Activated CD4-positive, alpha-beta T cell treated with anti-CD3 and anti-CD28 coated beads for 36 hours (primary cell): ENCODE measurements around the gene CTNNA2. TPM values are rescaled to one million over a fixed set of nuclear protein-coding genes. Genes with fewer than 3 reads are reported as not detected.

Experiments
- ATAC-seq: fragments of 200-7000 bp; cut with Tn5 transposase; one replicate; pipeline ENCODE4 v1.10.0; 2021; ENCODE audit warnings: mild to moderate bottlenecking, moderate library complexity
- CTCF ChIA-PET: fragments of 350-600 bp; sonication (Branson Sonifier 250); formaldehyde crosslinking; loops from one replicate; lab custom pipeline; 2021; ENCODE audit warnings: antibody characterized with exemption; lab: Charles Lee
- POLR2A ChIA-PET: fragments of 350-600 bp; sonication (Branson Sonifier 250); formaldehyde crosslinking; loops from one replicate; lab custom pipeline; 2021; ENCODE audit warnings: antibody characterized with exemption, inconsistent platforms; lab: Charles Lee
- DNase-seq: peaks from one replicate; pipeline ENCODE4 v3.0.0-alpha.2; 2020
- H3K27ac Mint-ChIP-seq: one replicate; pipeline ENCODE4 v1.8.0; 2021; ENCODE audit warnings: mixed read lengths
- H3K27me3 Mint-ChIP-seq: one replicate; pipeline ENCODE4 v1.8.0; 2021; ENCODE audit warnings: mixed read lengths
- H3K36me3 Mint-ChIP-seq: one replicate; pipeline ENCODE4 v1.8.0; 2021; ENCODE audit warnings: low read depth, mixed read lengths
- H3K4me1 Mint-ChIP-seq: one replicate; pipeline ENCODE4 v1.8.0; 2021; ENCODE audit warnings: mixed read lengths
- H3K4me3 Mint-ChIP-seq: one replicate; pipeline ENCODE4 v1.8.0; 2021; ENCODE audit warnings: mild to moderate bottlenecking, moderate library complexity, mixed read lengths
- H3K9me3 Mint-ChIP-seq: one replicate; pipeline ENCODE4 v1.8.0; 2021; ENCODE audit warnings: low read depth, mixed read lengths
- intact Hi-C, 2 experiments: fragments of 100-400 bp; cut with DNase I in 1 of 2; cut with micrococcal nuclease in 1 of 2; formaldehyde crosslinking; loops; one replicate each; pipeline versions ENCODE4 v1.14.2 to v1.15.1; 2022 to 2024; cut with DNase I, micrococcal nuclease
- total RNA-seq, 2 experiments: library from RNA; stranded (reverse); gene quantifications; one replicate each; pipeline ENCODE4 v1.2.3, GENCODE V29; 2021

CTNNA2 gene
- total RNA-seq, 2 experiments from 2014 or later: not detected

- H3K9me3 Mint-ChIP-seq: peaks cover 3% of the 10 kb centered on the region
- CTCF ChIA-PET: interaction anchor here (0.6 kb wide), 1 partner anchor 94 kb away, joined by 3 read pairs; no protein-coding TSS in a partner anchor
Measured at GRCh38 chr2:80246534-80246933, 733.7 kb downstream of the CTNNA2 start.

DNA sequence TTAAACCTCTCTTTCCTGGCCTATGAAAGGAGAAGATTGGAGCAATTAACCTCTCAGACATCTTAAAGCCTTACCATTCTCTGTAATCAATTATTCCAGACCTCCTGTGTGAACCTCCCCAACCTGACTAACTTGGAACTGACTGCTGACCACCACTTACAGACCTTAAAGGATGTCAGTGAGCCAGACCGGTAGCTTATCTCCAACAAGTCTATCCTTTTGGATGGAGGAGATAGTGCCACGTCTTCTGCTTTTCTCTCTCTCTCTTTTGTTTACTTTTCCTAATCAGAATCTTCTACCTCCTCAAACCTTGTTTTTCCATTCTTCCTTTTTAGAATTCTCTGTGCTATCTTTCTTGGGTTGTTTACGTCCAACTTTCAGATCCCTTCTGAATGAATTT, 734.5 kb downstream of the CTNNA2 start:
- no peaks in the 10 kb centered on the region for H3K36me3 Mint-ChIP-seq
- peaks cover 3% of the 10 kb centered on the region for H3K4me1 Mint-ChIP-seq
- intact Hi-C loops: no loop called here
- no peak for DNase-seq
- no peak overlapping the region for H3K4me3 Mint-ChIP-seq
- no peak overlapping the region for H3K27ac Mint-ChIP-seq
- POLR2A ChIA-PET: no interaction called here
- no peaks in the 10 kb centered on the region for H3K27me3 Mint-ChIP-seq
- peaks cover 3% of the 10 kb centered on the region for H3K9me3 Mint-ChIP-seq
- CTCF ChIA-PET: no interaction called here
- no peak for ATAC-seq

More at GRCh38 chr2:80246534-80246933, 733.7 kb downstream of the CTNNA2 start:
- H3K27me3 Mint-ChIP-seq: no peaks in the 10 kb centered on the region
- POLR2A ChIA-PET: interaction anchor here (0.6 kb wide), 1 partner anchor 845 kb away, joined by 3 read pairs; no protein-coding TSS in a partner anchor
- intact Hi-C loops: no loop called here
- no peak overlapping the region for H3K4me3 Mint-ChIP-seq
- H3K4me1 Mint-ChIP-seq: peaks cover 3% of the 10 kb centered on the region
- H3K27ac Mint-ChIP-seq: no peak overlapping the region
- H3K36me3 Mint-ChIP-seq: no peaks in the 10 kb centered on the region
- ATAC-seq: no peak
- DNase-seq: no peak

- ChIA-PET POLR2A (no interaction called here), CTCF (no interaction called here)
- DNase-seq (no peak), ATAC-seq (no peak)
- H3K27ac Mint-ChIP-seq: no peak overlapping the region
- H3K9me3 Mint-ChIP-seq: peaks cover 3% of the 10 kb centered on the region
- no peaks in the 10 kb centered on the region for H3K36me3 Mint-ChIP-seq
- intact Hi-C loops: no loop called here
- no peak overlapping the region for H3K4me3 Mint-ChIP-seq
- no peaks in the 10 kb centered on the region for H3K27me3 Mint-ChIP-seq
- peaks cover 3% of the 10 kb centered on the region for H3K4me1 Mint-ChIP-seq
Measured at GRCh38 chr2:80248146-80248545, 735.3 kb downstream of the CTNNA2 start.

DNA sequence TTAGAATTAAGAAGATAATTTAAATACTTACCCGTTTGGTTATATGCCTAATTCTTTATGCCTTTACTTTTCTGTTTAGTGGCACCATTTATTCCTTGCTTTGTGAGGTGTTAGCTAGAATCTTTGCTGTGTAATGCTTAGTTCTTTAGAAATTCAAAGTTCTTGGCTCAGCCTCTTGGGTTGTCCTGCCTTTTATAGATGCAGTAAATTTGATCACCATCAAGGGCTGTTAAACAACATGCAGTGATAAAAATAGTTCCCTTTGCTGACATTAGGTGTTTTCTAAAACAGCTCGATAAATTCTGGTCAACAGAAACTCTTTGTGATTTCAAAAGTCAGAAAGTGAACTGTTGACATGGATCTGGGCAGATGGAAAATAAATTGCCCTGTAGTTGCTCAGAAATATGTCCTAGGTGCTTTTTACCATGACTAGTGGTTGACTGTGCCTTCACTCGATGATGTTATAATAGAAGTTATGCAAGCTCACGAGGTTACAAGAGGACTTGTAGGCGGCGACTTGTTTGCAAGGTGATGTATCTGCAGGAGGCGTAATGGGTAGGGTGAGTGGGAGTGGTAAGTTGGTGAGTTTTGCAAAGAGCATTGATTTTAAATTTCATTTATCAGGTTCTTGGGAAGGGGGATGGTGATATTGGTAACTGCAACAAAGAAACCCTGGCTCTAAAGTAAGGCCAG, 739.6 kb downstream of the CTNNA2 start:
- no peaks in the 10 kb centered on the region for H3K36me3 Mint-ChIP-seq
- ChIA-PET POLR2A (no interaction called here), CTCF (no interaction called here)
- H3K27me3 Mint-ChIP-seq: no peaks in the 10 kb centered on the region
- DNase-seq (no peak), ATAC-seq (no peak)
- no peak overlapping the region for H3K4me3 Mint-ChIP-seq
- H3K27ac Mint-ChIP-seq: no peak overlapping the region
- H3K4me1 Mint-ChIP-seq: no peaks in the 10 kb centered on the region
- H3K9me3 Mint-ChIP-seq: peaks cover 3% of the 10 kb centered on the region
- intact Hi-C loops: no loop called here

- H3K27me3 Mint-ChIP-seq: no peaks in the 10 kb centered on the region
- no peaks in the 10 kb centered on the region for H3K9me3 Mint-ChIP-seq
- H3K36me3 Mint-ChIP-seq: no peaks in the 10 kb centered on the region
- no peak for DNase-seq
- ATAC-seq: no peak
- CTCF ChIA-PET: no interaction called here
- POLR2A ChIA-PET: no interaction called here
- intact Hi-C loops: no loop called here
- no peaks in the 10 kb centered on the region for H3K4me1 Mint-ChIP-seq
- no peak overlapping the region for H3K27ac Mint-ChIP-seq
- no peak overlapping the region for H3K4me3 Mint-ChIP-seq
Measured at GRCh38 chr2:80255918-80256781, 743.3 kb downstream of the CTNNA2 start.

GRCh38 chr2:80256782-80257167, 743.9 kb downstream of the CTNNA2 start:
- H3K4me3 Mint-ChIP-seq: no peak overlapping the region
- POLR2A ChIA-PET: no interaction called here
- intact Hi-C loops: no loop called here
- H3K9me3 Mint-ChIP-seq: no peaks in the 10 kb centered on the region
- no peaks in the 10 kb centered on the region for H3K36me3 Mint-ChIP-seq
- CTCF ChIA-PET: no interaction called here
- no peaks in the 10 kb centered on the region for H3K27me3 Mint-ChIP-seq
- H3K4me1 Mint-ChIP-seq: no peaks in the 10 kb centered on the region
- ATAC-seq: no peak
- no peak overlapping the region for H3K27ac Mint-ChIP-seq
- DNase-seq: no peak

DNA sequence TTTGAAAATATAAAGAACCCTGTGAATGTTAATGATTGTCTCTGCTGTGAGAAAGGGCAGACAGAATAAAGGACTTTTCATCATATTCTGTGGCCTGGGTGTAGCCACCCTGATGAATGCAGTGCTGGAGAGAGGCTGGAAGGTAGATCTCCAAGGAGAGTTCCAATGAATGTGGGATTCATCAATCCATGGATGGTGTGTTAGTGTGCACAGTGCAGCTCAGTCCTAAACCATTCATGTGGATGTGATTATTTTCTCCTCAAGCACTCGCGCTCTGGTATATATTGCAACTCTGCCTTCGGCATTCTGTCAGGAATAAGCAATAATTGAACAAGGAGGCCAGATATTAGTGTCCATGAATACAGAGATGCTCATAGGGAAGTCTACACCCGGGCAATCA, 744.6 kb downstream of the CTNNA2 start:
- Mint-ChIP-seq H3K27ac (no peak overlapping the region), H3K27me3 (no peaks in the 10 kb centered on the region), H3K36me3 (no peaks in the 10 kb centered on the region), H3K9me3 (no peaks in the 10 kb centered on the region), H3K4me3 (no peak overlapping the region), H3K4me1 (no peaks in the 10 kb centered on the region)
- CTCF ChIA-PET: no interaction called here
- DNase-seq: no peak
- no peak for ATAC-seq
- intact Hi-C loops: no loop called here
- POLR2A ChIA-PET: no interaction called here

- no peak overlapping the region for H3K27ac Mint-ChIP-seq
- intact Hi-C loops: no loop called here
- peaks cover 2% of the 10 kb centered on the region for H3K9me3 Mint-ChIP-seq
Measured at GRCh38 chr2:80258341-80258740, 745.5 kb downstream of the CTNNA2 start.

DNA sequence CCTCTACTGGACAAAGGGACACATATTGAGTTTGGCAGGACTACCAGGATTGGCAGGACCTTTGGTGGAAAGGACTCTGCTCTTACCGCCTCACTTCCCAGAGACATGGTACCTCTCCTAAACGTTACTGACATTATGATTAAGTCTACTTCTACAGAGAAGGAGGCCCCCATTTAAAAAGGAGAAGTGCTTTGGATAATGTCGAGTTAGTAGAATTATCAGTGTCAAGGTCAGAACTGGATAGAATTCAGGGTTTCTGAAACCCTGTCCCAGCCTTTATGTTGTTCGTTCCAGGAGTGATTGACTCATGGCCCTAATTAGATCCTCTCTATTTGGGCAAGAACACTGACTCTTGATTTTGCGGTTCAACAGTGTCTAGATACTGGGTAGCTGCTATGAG, 745.9 kb downstream of the CTNNA2 start:
- intact Hi-C loops: no loop called here
- ATAC-seq: no peak
- Mint-ChIP-seq H3K36me3 (no peaks in the 10 kb centered on the region), H3K9me3 (peaks cover 2% of the 10 kb centered on the region), H3K27ac (no peak overlapping the region), H3K27me3 (no peaks in the 10 kb centered on the region), H3K4me3 (no peak overlapping the region), H3K4me1 (no peaks in the 10 kb centered on the region)
- CTCF ChIA-PET: no interaction called here
- POLR2A ChIA-PET: no interaction called here
- DNase-seq: no peak

More at GRCh38 chr2:80258341-80258740, 745.5 kb downstream of the CTNNA2 start:
- no peaks in the 10 kb centered on the region for H3K36me3 Mint-ChIP-seq
- ATAC-seq (no peak), DNase-seq (no peak)
- no peaks in the 10 kb centered on the region for H3K27me3 Mint-ChIP-seq
- ChIA-PET CTCF (no interaction called here), POLR2A (no interaction called here)
- H3K4me3 Mint-ChIP-seq: no peak overlapping the region
- H3K4me1 Mint-ChIP-seq: no peaks in the 10 kb centered on the region

DNA sequence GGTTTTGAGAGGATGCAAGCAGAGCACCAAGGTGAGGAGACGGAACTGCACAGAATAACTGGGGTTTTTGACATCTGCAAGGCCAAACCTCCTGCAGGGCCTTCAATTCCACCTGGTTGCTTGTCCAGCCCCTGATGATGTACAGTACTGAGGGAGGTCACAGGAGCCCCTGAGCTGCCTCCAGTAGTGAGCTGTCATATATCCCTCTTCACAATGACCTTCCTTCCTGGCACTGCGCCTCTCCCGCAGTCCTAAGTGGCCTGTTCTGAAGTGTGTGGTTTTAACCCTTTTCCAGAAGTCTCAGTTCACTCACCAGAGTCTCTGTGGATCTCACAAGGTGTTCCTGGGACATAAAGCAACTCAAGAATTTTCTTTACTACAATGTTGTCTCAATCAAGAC, 746.4 kb downstream of the CTNNA2 start:
- intact Hi-C loops: no loop called here
- POLR2A ChIA-PET: no interaction called here
- Mint-ChIP-seq H3K4me3 (no peak overlapping the region), H3K4me1 (no peaks in the 10 kb centered on the region), H3K27me3 (no peaks in the 10 kb centered on the region), H3K27ac (no peak overlapping the region), H3K9me3 (peaks cover 2% of the 10 kb centered on the region), H3K36me3 (no peaks in the 10 kb centered on the region)
- no peak for DNase-seq
- CTCF ChIA-PET: no interaction called here
- no peak for ATAC-seq

- Mint-ChIP-seq H3K4me3 (no peak overlapping the region), H3K4me1 (no peaks in the 10 kb centered on the region), H3K27me3 (no peaks in the 10 kb centered on the region), H3K9me3 (peaks cover 10% of the 10 kb centered on the region), H3K27ac (no peak overlapping the region), H3K36me3 (no peaks in the 10 kb centered on the region)
- ChIA-PET CTCF (no interaction called here), POLR2A (no interaction called here)
- ATAC-seq: no peak
- intact Hi-C loops: no loop called here
- DNase-seq: no peak
Measured at GRCh38 chr2:80266231-80266630, 753.4 kb downstream of the CTNNA2 start.

- no peak for ATAC-seq
- H3K4me1 Mint-ChIP-seq: no peaks in the 10 kb centered on the region
- no peak overlapping the region for H3K27ac Mint-ChIP-seq
- peaks cover 8% of the 10 kb centered on the region for H3K9me3 Mint-ChIP-seq
- CTCF ChIA-PET: no interaction called here
- no peak for DNase-seq
- POLR2A ChIA-PET: no interaction called here
- intact Hi-C loops: no loop called here
- H3K36me3 Mint-ChIP-seq: no peaks in the 10 kb centered on the region
- no peaks in the 10 kb centered on the region for H3K27me3 Mint-ChIP-seq
- H3K4me3 Mint-ChIP-seq: no peak overlapping the region
Measured at GRCh38 chr2:80269806-80270205, 757.0 kb downstream of the CTNNA2 start.
